ENCODE data around the gene TADA3.

GRCh38 chr3:9779075-9779593 lies 13.1 kb downstream of the TADA3 start:
- TF ChIP-seq CTCF (IDR thresholded peaks at IDR 0.05) (no peak), POLR2AphosphoS5 (IDR thresholded peaks at IDR 0.05) (no peak)
